GM11168 (cell line): ENCODE measurements around the gene ROBO1.

Experiments used
- in situ Hi-C: fragments of 300-500 bp; cut with MboI; formaldehyde crosslinking; loops from one replicate; pipeline ENCODE4 v1.12.0; 2022; ENCODE audit warnings: low sequenced_read_pairs; ENCODE audit not compliant: unreplicated experiment

The ROBO1 gene

DNA sequence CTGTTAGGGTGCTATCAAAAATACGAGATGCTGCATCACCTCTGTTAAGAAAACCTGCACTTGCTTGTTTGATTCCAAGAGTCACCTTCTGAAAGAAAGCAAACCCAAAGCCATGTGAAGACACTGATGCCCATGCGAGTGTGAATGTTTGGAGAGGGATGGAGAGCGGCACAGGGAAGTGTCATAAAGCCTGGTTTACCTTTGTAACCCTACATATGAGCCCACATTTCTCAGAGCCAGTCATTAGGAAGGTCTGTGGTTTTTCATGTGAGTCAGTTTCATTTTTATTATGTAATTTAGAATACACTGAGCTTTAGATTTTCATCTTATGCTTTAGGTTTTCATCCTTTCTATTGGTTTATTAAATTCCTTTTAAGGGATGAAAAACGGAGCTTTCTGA, 896.8 kb downstream of the ROBO1 start:
- in situ Hi-C loops, result no loop called here

DNA sequence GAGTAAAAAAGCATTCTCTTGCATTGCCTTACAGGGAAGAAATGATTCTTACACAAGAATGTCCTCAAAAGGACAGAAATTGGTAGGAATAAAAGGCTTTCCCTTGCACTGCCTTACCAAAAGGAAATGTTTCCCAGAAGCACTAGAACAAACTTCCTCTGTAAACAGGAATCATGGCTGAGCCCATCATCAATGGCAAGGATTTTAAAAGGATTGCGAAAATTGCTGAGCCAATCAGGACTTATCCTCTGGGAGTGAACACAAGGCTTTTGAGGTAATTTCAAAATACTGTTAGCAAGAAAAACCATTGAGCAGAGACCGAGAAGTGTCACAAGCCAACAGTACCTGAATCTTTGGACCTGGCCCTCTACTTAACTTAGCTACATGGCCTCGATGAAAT, 897.3 kb downstream of the ROBO1 start:
- in situ Hi-C loops, result no loop called here

DNA sequence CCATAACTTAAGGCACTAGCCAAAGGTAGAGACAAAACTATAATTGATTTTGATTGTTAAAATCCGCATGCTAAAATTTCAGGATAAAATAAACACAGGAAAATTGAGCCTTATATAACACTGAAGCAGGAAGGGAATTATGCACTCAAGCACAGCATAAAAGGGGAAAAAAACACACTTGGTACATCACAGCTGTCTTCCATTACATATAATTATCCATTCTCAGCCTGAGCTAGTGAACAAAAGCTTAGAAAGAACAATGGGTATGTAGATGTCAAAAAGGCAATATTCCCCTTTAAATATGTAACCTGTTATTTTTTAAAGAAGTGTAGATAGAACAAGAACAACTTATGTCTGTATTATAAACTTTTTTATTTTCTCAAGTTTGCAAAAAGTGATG, 899.2 kb downstream of the ROBO1 start:
- in situ Hi-C loops, result loop anchor here (5.0 kb wide), 1 partner anchor 54 kb away; no protein-coding TSS in a partner anchor

DNA sequence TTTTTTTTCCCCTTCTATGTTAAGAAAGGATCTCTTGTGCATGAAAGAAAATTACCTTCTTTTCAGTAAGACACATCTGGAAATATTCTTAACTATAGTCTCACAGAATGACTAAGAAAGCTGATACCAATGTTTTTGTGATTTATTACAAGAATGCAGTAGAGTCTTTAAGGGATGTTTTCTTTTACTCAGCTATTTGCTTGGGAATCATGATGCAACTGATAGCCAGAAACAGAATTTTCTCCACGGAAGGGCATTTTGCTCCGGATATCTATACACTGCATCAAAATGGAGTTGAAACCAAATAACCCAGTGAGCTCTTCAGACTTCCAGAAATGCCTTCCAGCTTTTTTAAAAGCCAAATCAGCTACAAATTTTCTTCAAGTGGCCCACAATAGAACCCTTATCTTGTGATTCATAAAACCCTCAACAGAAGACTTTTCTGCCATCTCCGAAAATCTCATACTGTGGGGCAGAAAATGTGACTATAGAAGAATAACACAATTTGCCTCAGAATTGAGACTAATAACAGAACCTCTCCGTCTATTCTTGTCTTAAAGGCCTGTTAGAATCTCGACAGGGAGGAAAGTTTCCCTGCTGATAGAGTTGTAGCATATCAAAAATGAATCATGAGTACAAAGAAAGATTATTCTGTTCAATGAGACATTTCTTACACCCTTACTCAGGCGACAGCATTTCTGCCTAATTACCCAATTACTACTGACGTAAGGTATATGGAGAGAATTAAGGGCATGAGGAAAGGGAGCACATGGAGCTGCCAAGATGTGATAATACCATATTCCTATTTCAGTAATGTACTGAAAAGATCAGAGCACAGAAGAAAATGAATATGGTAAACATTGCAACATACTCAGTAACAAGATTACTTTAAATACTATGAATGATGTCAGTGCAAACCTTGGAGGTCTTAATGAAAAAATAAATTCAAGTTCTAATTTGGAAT, 900.1 kb downstream of the ROBO1 start:
- in situ Hi-C loops, result loop anchor here (5.0 kb wide), 1 partner anchor 55 kb away; no protein-coding TSS in a partner anchor

DNA sequence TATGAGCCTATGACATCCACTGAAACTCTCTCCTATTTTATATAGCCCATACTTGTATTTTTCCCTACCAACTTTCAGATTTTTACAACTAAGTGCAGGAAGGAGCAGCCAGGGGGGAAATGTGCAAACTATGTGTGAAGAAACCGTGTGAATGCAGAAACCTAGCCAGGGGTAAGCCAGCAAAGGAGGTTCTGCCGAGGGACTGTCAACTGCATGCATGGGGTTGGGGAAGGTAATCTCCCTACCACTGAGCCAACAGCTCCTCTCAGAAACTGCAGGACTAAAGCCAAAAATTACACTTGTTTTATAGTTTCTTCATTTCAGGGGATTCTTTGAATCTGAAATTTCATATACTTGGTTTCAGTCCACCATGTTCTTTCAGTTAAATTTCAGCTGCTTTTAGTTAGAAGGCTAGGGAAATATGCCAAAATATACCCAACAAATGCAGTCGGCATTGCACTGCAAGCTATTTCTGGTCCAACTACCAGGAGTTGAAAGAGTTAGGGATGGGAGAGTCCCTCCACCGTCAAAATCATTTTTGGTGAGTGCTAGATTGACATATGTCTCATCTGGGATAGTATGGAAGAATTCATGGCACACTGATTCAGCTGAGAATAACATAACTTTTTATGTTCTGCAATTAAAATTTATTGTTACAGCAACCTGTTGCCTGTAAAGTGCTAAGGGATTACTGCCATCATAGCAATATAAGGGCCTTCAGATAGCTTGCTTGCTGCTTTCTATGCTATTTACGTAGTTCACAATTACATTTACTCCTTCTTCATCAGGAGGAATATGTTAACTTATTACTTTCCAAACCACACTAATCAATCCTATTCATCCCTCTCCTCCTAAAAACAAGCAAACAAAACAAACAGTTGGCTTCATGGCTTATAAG, 904.2 kb downstream of the ROBO1 start:
- in situ Hi-C loops, result no loop called here

DNA sequence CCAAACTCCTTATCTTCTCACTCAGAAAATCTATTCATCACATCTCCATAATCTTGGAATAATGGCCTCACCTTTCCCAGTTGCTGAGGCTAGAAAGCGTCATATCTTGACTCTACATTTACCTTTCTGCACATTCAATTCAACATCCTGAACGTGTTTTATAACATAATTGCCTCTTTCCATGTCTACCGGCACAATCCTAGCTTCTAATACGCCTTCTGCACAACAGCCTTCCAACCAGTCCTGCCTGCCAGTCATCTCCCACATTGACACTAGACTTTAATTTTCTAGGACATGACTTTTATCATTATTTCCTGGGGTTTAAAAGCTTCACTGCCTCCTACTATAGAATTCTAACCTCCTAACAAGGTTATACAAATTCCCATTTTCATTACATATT, 906.6 kb downstream of the ROBO1 start:
- in situ Hi-C loops, result no loop called here

DNA sequence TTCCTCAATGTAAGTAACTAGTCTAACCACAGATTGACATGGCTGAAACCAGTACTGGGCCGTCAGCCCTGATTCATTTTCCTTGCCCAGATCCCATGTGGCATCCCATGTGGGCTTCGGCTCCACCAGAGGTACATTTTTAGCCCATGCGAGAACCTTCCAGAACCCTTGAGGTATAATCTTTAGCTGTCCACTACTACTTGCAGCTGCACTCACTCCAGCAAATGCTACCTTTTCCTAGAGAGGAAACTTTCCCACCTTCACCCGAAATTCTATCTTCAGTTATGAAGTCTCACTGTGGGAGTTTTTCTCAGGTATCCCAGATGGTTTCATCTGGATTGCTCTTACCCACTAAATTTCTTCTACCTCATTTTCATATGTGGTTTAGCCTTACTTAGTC, 907.2 kb downstream of the ROBO1 start:
- in situ Hi-C loops, result no loop called here

DNA sequence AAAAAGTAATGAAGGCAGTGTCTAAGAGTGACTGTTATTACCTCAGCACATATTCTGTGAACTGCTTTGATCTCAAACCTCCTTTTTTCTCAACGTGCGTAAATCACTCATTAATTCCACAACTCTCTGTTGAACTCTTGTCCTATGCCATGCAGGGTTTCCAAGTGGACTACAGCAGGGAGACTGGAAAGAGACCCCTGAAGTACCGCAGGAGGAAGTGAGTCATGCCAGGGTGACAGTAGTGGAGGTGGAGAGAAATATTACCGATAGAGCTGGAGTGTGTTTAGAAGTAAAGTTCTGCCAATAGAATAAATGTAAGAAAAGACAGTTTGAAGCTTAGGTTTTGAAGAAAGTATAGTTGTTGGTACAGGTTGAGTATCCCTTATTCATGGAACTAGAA, 908.9 kb downstream of the ROBO1 start:
- in situ Hi-C loops, result no loop called here

DNA sequence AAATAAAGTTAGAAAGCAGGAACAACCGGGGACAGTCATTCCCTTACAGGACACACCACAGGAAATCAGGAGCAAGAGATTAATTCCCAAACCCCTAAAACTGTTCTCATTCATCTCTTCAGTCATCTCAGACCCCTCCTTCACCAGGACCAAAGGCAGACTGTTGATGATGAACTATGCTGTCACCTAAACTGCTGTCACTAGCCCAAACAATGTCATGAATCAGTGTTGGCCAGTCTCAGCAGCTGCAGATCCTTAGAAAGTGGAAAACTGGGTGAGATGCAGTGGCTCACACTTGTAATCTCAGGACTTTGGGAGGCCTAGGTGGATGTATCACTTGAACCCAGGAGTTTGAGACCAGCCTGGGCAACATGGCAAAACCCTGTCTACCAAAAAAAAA, 909.6 kb downstream of the ROBO1 start:
- in situ Hi-C loops, result no loop called here

DNA sequence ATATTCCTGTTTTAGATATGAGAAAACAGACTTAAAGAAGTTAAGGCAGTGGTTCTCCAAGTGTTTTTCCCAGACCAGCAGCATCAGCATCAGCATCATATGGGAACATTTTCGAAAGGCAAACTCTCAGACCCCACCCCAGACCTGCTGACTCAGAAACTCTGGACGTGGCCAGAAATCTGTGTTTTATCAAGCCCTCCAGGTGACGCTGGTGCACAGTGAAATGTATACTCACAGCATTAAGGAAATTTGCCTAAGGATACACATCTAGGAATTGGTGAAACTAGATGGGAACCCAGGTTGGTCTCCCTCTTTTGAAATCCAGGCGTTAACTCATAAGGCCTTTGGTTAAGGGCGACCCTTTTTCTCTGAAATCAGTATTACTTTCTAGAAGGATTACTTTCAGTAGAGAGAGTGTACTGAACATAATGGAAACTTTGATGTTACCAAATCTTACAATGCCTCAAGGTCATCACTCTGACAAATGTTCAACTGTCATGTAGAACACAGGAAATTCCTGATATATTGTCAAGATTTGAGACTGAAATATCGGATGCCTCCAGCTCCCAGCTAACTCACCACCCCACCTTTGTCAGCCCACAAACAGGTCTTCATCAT, 910.2 kb downstream of the ROBO1 start:
- in situ Hi-C loops, result no loop called here

DNA sequence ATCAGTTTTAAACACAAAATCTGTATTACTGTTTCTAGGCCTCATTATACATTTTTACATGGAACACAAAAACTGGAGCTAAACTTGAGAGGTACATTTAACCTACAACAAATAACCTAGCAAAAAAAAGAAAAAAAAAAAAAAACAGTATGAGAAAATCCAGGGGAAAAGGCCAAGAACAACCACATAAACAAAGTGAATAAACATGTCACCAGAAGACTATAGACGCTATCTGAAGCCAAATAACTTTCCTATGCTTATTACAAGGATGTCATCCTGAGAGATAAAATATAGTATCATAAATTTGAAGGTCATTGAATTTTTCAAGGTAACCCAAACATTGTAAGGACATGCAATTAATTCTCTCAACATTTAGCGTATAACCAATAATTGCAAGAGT, 911.6 kb downstream of the ROBO1 start:
- in situ Hi-C loops, result no loop called here

DNA sequence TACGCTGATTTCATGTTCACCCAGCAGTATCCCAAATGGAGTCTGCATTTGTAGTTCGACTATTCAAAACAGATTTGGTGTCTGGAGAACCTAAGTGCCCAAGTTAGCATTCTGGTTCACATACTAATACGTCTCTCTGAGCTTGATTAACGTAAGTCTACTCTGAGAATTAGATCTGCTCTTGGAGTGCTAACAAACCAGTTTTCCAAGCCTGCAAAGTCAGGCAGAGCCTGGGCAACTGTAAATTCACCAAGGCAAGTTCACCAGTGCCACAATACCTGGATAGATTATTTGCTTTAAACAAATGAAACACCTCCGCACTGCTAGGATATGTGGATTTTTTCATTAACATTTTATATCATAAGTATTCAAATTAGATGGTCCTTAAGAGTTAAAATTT, 912.6 kb downstream of the ROBO1 start:
- in situ Hi-C loops, result no loop called here

DNA sequence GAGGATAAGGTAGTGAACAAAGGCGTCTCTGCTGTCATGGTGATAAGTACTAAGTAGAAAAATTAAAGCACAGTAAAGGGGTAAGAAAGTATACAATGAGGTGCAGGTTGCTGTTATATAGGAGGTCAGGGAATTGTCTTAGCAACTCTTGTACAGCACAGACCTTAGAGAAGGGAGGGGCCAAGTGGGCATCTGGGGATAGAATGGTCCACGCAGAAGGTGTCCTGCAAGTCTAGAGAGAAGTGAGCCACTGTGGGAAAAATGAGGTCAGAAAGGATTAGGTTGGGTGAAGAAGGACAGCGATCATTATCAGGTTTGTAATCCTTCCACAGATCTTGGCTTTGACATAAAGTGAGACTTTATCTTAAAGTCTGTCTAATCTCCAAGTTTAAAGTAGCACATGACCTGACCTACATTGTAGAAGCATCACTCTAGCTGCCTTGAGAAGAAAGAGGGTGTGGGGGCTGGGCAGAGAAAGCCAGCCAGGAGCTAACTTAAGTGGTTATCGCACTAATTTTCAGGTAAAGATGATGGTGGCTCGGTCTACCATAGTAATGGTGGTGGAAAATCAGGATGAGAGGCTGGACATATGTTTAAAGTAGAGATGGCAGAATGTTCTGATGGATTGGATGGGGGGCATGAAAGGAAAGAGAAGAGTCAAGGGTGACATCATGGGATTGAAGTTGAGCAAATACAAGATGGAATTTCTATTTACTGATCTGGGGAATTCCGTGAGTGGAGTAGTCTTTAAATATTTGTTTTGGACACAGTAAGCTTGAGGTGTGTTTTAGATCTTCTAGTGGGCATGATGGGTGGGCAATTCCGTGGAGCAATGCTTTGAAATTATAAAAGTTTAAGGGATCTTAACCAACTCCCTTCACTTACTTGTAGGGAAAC, 919.2 kb downstream of the ROBO1 start:
- in situ Hi-C loops, result no loop called here

DNA sequence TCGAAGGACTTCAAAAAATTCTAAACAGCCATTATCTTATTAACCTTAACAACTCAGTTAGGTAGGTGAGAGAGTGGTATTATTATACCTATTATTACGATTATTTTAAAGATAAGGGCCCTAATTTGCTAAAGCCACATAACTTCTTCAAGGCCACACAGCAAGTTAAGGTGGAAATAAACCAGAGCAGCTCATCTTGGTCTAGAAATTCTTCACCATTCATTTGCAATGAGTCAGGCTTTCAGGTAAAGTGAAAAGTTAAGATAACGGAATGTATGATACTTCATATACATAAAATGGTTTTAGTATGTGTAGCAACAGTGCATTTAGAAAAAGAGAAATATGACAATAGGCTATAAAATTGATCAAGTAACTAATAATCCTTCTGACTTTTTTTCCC, 920.2 kb downstream of the ROBO1 start:
- in situ Hi-C loops, result no loop called here

DNA sequence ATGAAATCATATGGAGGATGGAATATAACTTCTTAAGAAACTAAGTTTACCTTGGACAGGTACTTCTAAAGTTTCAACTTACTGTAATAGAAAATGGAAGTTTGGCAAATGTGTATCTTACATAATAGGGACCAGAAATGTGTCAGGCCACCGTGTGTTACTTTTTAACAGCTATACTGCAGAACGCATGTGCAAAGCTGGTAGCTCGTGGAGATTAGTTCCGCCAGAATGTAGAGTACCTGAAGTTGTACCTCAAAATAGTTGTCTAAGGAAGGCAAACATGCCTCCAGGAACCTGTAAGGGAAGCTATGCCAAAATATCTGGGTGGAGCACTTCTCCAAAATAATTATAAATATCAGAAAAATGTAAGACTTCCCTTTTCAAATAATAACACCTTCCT, 920.6 kb downstream of the ROBO1 start:
- in situ Hi-C loops, result no loop called here

DNA sequence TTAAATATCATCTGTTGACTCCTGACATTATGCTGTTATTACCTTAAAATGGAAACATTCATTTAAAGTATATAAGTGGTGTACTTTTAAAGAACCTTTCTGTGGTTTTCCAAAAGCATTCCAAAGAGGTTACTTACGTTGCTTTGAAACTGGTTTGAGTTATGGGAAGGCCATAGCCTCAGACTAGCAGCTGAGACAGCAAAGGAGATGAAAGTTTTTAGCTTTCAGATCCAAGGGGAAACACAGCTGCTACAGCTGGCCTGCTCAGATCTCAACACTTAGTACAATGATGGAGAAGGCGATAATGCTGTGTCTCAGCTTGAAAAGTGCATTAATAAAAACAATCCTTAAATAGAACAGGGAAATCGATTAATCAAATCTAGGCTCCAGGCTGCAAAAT, 921.1 kb downstream of the ROBO1 start:
- in situ Hi-C loops, result no loop called here

DNA sequence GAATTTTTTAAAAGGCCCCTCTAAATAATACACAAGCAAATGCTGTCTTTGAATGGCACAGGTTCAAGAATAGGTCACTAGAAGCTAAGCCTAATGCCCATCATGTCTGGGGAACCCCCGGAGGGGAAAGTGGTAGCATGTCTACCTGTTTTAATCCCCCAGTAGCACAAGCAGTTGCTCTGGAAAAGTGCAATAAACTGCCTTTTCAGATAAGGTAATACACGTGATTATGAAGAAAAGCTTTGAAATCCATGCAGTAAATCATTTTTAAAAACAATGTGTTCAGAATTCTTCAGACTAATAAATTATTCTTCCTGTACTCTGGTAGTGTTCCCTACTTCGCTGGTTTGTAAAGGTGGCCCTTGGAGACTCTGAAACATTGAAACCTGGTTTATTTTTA, 922.2 kb downstream of the ROBO1 start:
- in situ Hi-C loops, result no loop called here

DNA sequence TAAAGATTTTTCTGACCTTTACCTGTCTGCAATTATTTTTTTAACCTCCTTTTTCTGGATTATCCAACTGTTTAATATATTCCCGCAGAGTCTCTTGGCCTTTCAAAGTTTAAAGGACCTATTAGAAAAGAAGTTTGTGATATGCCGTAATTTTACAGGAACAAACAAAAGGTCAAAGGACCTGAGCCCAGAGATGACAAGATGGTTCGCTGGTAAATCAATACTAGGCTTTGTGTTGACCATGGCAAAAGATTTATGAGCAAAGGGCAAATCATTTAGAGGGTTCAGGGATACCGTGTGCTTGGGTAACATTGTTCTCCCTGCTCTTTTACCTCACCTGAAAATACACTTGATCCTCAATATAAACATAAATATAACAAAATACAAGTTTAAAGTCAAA, 923.5 kb downstream of the ROBO1 start:
- in situ Hi-C loops, result no loop called here

DNA sequence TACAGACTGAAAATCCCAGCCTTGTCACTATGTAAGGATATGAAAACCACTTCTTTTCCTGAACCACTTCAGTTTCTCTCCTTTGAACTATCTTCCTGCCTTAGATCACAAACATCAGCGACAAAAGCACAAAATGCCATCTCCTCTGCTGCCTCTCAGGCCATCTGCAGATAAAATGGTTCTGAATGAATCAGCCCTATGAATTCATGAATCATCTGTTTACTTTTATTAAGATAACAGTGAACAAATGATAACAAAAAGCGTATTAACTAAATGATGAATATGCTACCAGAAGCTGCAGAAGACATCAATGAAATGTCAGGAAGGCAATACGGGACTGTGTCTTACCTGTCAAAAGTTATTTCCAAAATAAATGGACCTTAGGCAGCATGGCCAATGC, 928.1 kb downstream of the ROBO1 start:
- in situ Hi-C loops, result no loop called here

DNA sequence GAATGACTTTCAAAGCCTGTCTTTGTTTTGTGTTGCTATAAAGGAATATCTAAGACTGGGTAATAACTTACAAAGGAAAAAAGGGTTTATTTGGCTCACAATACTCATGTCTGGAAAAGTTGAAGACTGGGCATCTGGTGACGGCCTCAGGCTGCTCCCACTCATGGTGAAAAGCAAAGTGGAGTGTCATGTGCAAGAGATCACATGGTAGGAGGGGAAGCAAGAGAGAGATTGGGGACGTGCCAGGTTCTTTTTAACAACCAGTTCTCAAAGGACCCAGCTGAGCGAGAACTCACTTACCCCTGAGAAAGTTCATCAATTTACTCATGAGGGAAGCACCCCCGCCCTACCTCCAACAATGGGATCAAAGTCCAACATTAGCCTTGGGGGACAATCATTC, 929.4 kb downstream of the ROBO1 start:
- in situ Hi-C loops, result no loop called here
